PC-9 (cell line): ENCODE results near the gene F11R. TPM values are rescaled to one million over a fixed set of nuclear protein-coding genes. Genes with fewer than 3 reads are reported as not detected.

Experiments used
- BruUV-seq: library from RNA; stranded (reverse); fragments of 400-500 nt; replicated peaks from 2 replicates; lab custom pipeline; 2021; lab: Mats Ljungman, UMichigan
- CTCF ChIA-PET: fragments of 300-600 bp; sonication (Branson Sonifier 250); formaldehyde crosslinking; loops from one replicate; lab custom pipeline; 2022; ENCODE audit warnings: antibody characterized with exemption; lab: Charles Lee
- POLR2A ChIA-PET: fragments of 300-600 bp; sonication (Branson Sonifier 250); formaldehyde crosslinking; loops from one replicate; lab custom pipeline; 2022; ENCODE audit warnings: antibody characterized with exemption; ENCODE audit not compliant: unreplicated experiment; lab: Charles Lee
- DNase-seq, 2 experiments: peaks; one replicate each; pipeline versions ENCODE4 v3.0.0 to v3.0.0-alpha.2; 2015 to 2022; ENCODE audit warnings: mixed read lengths in 1 of 2
- H2AFZ ChIP-seq: fragments of 200-600 bp; sonication (generic); 2 replicates; pipeline ENCODE4 v1.8.1; 2017; ENCODE audit warnings: antibody characterized with exemption
- H3F3A ChIP-seq: fragments of 200-600 bp; sonication (generic); 2 replicates; pipeline ENCODE4 v1.8.1; 2017; ENCODE audit warnings: antibody characterized with exemption, mild to moderate bottlenecking, low read depth; ENCODE audit not compliant: insufficient read depth
- H3K27ac ChIP-seq: fragments of 200-600 bp; sonication (generic); 2 replicates; pipeline ENCODE4 v1.6.1; 2016; ENCODE audit warnings: mixed run types
- H3K27me3 ChIP-seq: fragments of 200-600 bp; sonication (generic); 2 replicates; pipeline ENCODE4 v1.6.1; 2016; ENCODE audit warnings: low read depth, mixed run types; ENCODE audit not compliant: insufficient read depth
- H3K36me3 ChIP-seq: fragments of 200-600 bp; sonication (generic); 2 replicates; pipeline ENCODE4 v1.6.1; 2016; ENCODE audit warnings: low read depth, mixed run types
- H3K4me1 ChIP-seq: fragments of 200-600 bp; sonication (generic); replicated peaks from 2 replicates; pipeline ENCODE4 v1.6.1; 2016; ENCODE audit warnings: mixed run types; ENCODE audit not compliant: insufficient read depth
- H3K4me2 ChIP-seq: fragments of 200-600 bp; sonication (generic); 2 replicates; pipeline ENCODE4 v1.6.1; 2017; ENCODE audit warnings: mixed run types
- H3K4me3 ChIP-seq: fragments of 200-600 bp; sonication (generic); 2 replicates; pipeline ENCODE4 v1.6.1; 2016; ENCODE audit warnings: mixed run types
- H3K79me2 ChIP-seq: fragments of 200-600 bp; sonication (generic); 2 replicates; pipeline ENCODE4 v1.6.1; 2017; ENCODE audit warnings: low read depth, mixed run types
- H3K9me2 ChIP-seq: fragments of 200-600 bp; sonication (generic); 2 replicates; pipeline ENCODE4 v1.8.1; 2017; ENCODE audit warnings: mild to moderate bottlenecking; ENCODE audit not compliant: insufficient read depth
- H3K9me3 ChIP-seq: fragments of 200-600 bp; sonication (generic); 2 replicates; pipeline ENCODE4 v1.8.1; 2016; ENCODE audit warnings: low read depth; ENCODE audit not compliant: insufficient read depth
- H4K20me1 ChIP-seq: fragments of 200-600 bp; sonication (generic); 2 replicates; pipeline ENCODE4 v1.8.1; 2017; ENCODE audit not compliant: insufficient read depth
- EZH2 ChIP-seq: fragments of 200-600 bp; sonication (generic); IDR thresholded peaks from 2 replicates; pipeline ENCODE4 v1.8.0; 2017; ENCODE audit warnings: antibody characterized with exemption, low read depth
- intact Hi-C: fragments of 100-400 bp; cut with micrococcal nuclease; formaldehyde crosslinking; loops from one replicate; pipeline ENCODE4 v1.10.0; 2022; ENCODE audit not compliant: unreplicated experiment
- total RNA-seq: library from RNA; stranded (reverse); gene quantifications from 2 replicates; pipeline ENCODE4 v1.2.3, GENCODE V29; 2021
- TF ChIP-seq, protein P1 (sequence below): fragments of 200-600 bp; sonication (generic); conservative IDR thresholded peaks from 2 replicates; pipeline ENCODE4 v1.6.1; 2017; ENCODE audit warnings: mixed run types, antibody characterized with exemption, mild to moderate bottlenecking, moderate library complexity

Gene F11R
- total RNA-seq, 1 experiment from 2014 or later = 117 TPM

DNA sequence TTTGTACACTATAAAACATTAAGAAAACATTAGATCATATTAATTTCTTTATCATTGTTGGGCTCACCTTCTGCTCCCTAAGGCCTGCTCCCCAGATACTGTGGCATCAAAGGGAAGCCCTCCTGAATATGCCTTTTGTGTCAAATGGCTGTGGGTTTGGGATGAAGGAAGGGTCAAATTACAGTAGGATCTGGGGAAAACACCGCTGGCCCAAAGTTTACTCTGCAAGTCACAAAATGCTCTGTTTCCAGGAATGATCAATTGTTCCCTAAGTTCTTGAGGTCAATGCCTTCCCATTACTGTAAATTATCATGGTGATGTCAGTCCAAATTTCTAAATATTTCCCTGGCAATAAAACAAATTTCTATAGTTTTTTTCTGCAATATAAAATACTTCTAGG is 59.5 kb downstream of the F11R start:
- no peaks in the 10 kb centered on the region for H3K36me3 ChIP-seq
- ChIA-PET POLR2A (no interaction called here), CTCF (no interaction called here)
- H3K79me2 ChIP-seq = no peaks in the 10 kb centered on the region
- H3K4me1 ChIP-seq = no peaks in the 10 kb centered on the region
- H3K4me2 ChIP-seq = no peak overlapping the region
- no TSS peak for BruUV-seq
- H3F3A ChIP-seq = no peaks in the 10 kb centered on the region
- no peaks in the 10 kb centered on the region for H3K9me3 ChIP-seq
- H2AFZ ChIP-seq = no peak overlapping the region
- no peaks in the 10 kb centered on the region; the same call in 1 of the 2 replicates for H3K9me2 ChIP-seq
- TF ChIP-seq EZH2 = no peak
- TF ChIP-seq, protein P1, sequence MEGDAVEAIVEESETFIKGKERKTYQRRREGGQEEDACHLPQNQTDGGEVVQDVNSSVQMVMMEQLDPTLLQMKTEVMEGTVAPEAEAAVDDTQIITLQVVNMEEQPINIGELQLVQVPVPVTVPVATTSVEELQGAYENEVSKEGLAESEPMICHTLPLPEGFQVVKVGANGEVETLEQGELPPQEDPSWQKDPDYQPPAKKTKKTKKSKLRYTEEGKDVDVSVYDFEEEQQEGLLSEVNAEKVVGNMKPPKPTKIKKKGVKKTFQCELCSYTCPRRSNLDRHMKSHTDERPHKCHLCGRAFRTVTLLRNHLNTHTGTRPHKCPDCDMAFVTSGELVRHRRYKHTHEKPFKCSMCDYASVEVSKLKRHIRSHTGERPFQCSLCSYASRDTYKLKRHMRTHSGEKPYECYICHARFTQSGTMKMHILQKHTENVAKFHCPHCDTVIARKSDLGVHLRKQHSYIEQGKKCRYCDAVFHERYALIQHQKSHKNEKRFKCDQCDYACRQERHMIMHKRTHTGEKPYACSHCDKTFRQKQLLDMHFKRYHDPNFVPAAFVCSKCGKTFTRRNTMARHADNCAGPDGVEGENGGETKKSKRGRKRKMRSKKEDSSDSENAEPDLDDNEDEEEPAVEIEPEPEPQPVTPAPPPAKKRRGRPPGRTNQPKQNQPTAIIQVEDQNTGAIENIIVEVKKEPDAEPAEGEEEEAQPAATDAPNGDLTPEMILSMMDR = no peak
- no peak for DNase-seq
- H3K27ac ChIP-seq = no peak overlapping the region
- H3K4me3 ChIP-seq = no peak overlapping the region
- intact Hi-C loops = no loop called here
- H4K20me1 ChIP-seq = no peaks in the 10 kb centered on the region
- no peaks in the 10 kb centered on the region for H3K27me3 ChIP-seq

DNA sequence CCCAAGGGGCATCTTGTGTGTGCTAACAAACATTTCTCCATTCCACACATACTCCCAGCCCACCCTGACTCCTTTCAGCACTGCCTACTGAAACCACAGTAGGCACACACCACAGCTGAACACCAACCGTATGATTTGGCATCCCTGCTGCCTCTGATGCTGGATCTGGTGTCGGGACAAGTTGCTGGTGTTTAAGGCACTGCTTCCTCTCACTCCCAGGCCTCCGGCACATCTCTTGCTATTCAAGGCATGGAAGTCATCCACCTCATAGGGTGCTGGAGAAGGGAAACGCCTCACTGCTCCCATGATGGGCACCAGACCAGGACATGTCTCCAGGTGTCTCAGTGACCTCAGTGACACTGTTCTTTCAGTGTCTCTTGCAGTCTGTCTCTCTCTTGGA is 64.0 kb downstream of the F11R start:
- no peak overlapping the region for H3K4me3 ChIP-seq
- intact Hi-C loops = no loop called here
- H3K79me2 ChIP-seq = no peaks in the 10 kb centered on the region
- H3K36me3 ChIP-seq = no peaks in the 10 kb centered on the region
- no peak for TF ChIP-seq EZH2
- TF ChIP-seq, protein P1 = no peak
- no peaks in the 10 kb centered on the region for H3K4me1 ChIP-seq
- no peak overlapping the region for H3K4me2 ChIP-seq
- H3K27ac ChIP-seq = no peak overlapping the region
- no peak for DNase-seq
- H3K27me3 ChIP-seq = no peaks in the 10 kb centered on the region
- no peak overlapping the region for H2AFZ ChIP-seq
- no TSS peak for BruUV-seq
- H3K9me2 ChIP-seq = no peaks in the 10 kb centered on the region
- no peaks in the 10 kb centered on the region for H4K20me1 ChIP-seq
- ChIA-PET POLR2A (no interaction called here), CTCF (no interaction called here)
- H3K9me3 ChIP-seq = no peaks in the 10 kb centered on the region
- H3F3A ChIP-seq = no peaks in the 10 kb centered on the region

DNA sequence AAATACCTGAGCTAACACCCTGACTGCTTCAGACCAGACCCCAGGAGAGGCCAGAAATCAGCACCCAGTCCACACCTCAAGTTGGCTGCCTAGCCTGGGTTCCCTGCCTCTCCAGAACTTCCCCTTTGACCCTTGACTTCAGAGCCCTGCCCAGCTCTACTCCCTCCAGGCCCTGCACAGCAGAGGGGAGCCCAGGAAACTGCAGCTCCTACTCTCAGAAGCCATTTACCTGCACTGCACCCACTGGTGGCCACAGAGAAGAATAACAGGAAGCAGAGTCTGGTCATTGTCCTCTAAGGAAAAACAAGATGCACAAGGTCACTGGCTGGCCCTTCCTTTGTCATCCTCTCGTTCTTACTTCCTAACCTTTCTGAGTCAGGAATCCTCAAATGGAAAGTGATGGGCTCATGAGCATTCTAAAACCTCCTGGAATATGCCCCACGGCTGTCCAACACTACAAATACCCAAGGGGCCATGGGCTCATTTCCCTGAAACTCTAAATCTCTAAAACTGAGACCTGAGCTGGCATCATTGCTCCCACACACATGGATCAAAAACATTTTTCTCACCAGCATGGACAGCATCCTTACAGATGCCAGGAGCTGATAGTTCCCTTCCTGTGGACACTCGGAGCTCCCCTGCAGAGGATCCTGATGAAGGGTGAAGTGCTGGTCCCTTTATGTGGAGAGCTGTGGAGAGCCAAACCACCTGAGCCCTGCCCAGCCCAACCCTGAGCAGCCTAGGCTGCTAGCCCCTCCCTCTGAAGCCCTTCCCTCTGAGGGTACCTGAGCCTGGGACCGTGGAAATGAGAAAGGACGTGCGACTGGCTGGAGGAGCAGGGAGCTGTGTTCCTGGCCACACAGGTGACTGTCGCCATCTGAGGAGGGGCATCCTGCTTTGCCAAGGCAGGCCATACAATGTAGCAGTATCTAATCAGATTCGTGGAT is 66.5 kb downstream of the F11R start, which contains the start of gene ITLN2:
Gene ITLN2 (minus strand): TSS at position 652 of the 947 bp plus-strand sequence. CDS start 68 bp downstream, at position 584.
- no peak within 1 kb of the TSS for H2AFZ ChIP-seq
- ChIA-PET CTCF (interaction anchor here (0.7 to 1.0 kb wide), 4 partner anchors 35 to 229 kb away, joined by 3 to 5 read pairs (median 4); no protein-coding TSS in a partner anchor), POLR2A (interaction anchor here (0.6 kb wide), 1 partner anchor 66 kb away, joined by 3 read pairs; no protein-coding TSS in a partner anchor)
- no peaks in the 10 kb centered on the region for H3K36me3 ChIP-seq
- no peak within 1 kb of the TSS for H3K4me2 ChIP-seq
- no peaks in the 10 kb centered on the region for H3K27me3 ChIP-seq
- H3K4me1 ChIP-seq = no peaks in the 10 kb centered on the region
- TF ChIP-seq, protein P1 = peak; percentile 82
- no peak for TF ChIP-seq EZH2
- no peaks in the 10 kb centered on the region for H3F3A ChIP-seq
- intact Hi-C loops = loop anchor here (5.0 kb wide), 1 partner anchor 177 kb away; no protein-coding TSS in a partner anchor
- no peak within 1 kb of the TSS for H3K4me3 ChIP-seq
- no peak within 1 kb of the TSS for H3K27ac ChIP-seq
- no peaks in the 10 kb centered on the region for H3K9me2 ChIP-seq
- H3K9me3 ChIP-seq = no peaks in the 10 kb centered on the region
- no peaks in the 10 kb centered on the region for H3K79me2 ChIP-seq
- no peaks in the 10 kb centered on the region for H4K20me1 ChIP-seq
- BruUV-seq = no TSS peak
- DNase-seq = peak; percentile 17 to 43
